Peyer's patch (tissue), 4 donors: ENCODE measurements around the gene DMD. TPM values are rescaled to one million over a fixed set of nuclear protein-coding genes. Genes with fewer than 3 reads are reported as not detected.
"Not testable (repeated sequence)": the region's sequence is repeated elsewhere in the genome, so short reads cannot be mapped to it uniquely, and the experiment has no call there.

ENCODE experiments used
- DNase-seq, 3 donors: peaks; one replicate each; pipeline ENCODE4 v3.0.0-alpha.2; 2017 to 2019
- H3K27ac ChIP-seq, 4 donors: fragments of 200-600 bp; sonication (generic); one replicate each; pipeline ENCODE4 v1.5.1; 2016 to 2019
- H3K27me3 ChIP-seq, 2 donors: fragments of 200-600 bp; sonication (generic); one replicate each; pipeline ENCODE4 v1.5.1; 2019
- H3K36me3 ChIP-seq, 3 donors: fragments of 200-600 bp; sonication (generic); one replicate each; pipeline ENCODE4 v1.5.1; 2016 to 2019
- H3K4me1 ChIP-seq, 4 donors: fragments of 200-600 bp; sonication (generic); one replicate each; pipeline ENCODE4 v1.5.1; 2016 to 2019
- H3K4me3 ChIP-seq, 4 donors: fragments of 200-600 bp; sonication (generic); 1 replicate in 3 of 4; 2 replicates in 1 of 4; pipeline ENCODE4 v1.5.1; 2016 to 2019; ENCODE audit warnings: mild to moderate bottlenecking in 1 of 4
- H3K9me3 ChIP-seq, 4 donors: fragments of 200-600 bp; sonication (generic); one replicate each; pipeline ENCODE4 v1.5.1; 2016 to 2019; ENCODE audit warnings: mild to moderate bottlenecking in 1 of 4
- POLR2A ChIP-seq, 2 donors: fragments of 450-650 bp; IDR thresholded peaks; one replicate each; pipeline ENCODE4 v1.5.1; 2017; ENCODE audit warnings: antibody characterized with exemption in 2 of 2, mild to moderate bottlenecking in 2 of 2, moderate library complexity in 2 of 2
- total RNA-seq, 4 donors: library from RNA; depleted of rRNA; stranded (reverse); fragments of >200 nt; gene quantifications; one replicate each; pipeline ENCODE4 v1.1.0, GENCODE V29; 2016
- TF ChIP-seq, protein P1 (sequence below), 6 experiments: fragments of 450-650 bp in 4 of 6; fragments of 200-600 bp in 2 of 6; sonication (generic) in 1 of 6; IDR thresholded peaks; one replicate each; pipeline ENCODE4 v1.5.1; 2017 to 2019; ENCODE audit warnings: antibody characterized with exemption in 6 of 6, mild to moderate bottlenecking in 3 of 6, moderate library complexity in 1 of 6

Gene DMD
- total RNA-seq, 4 donors from 2014 or later: 15.8 to 109 (median 19.1) TPM

DNA sequence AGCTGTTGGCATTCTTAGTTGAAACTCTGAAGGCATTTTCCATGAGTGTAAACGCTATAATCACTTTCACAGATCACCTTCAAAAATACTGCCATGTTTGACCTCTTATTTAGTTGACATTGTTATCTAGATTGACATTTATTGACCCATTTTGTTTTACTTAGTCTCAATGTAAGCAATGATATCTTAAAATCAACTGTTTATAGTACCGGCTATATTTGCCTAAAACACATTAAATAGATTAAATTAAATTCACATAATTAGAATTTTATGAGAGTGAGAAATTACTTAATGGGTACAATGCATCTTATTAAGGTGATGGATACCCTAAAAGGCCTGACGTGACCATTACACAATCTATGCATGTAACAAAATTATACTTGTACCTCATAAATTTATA is 1621.8 kb downstream of the DMD start:
- Histone ChIP-seq H3K4me3 (no peak overlapping the region), H3K9me3 (no peaks in the 10 kb centered on the region), H3K36me3 (no peaks in the 10 kb centered on the region), H3K27ac (no peak overlapping the region), H3K4me1 (no peaks in the 10 kb centered on the region), H3K27me3 (no peaks in the 10 kb centered on the region)
- TF ChIP-seq, protein P1, sequence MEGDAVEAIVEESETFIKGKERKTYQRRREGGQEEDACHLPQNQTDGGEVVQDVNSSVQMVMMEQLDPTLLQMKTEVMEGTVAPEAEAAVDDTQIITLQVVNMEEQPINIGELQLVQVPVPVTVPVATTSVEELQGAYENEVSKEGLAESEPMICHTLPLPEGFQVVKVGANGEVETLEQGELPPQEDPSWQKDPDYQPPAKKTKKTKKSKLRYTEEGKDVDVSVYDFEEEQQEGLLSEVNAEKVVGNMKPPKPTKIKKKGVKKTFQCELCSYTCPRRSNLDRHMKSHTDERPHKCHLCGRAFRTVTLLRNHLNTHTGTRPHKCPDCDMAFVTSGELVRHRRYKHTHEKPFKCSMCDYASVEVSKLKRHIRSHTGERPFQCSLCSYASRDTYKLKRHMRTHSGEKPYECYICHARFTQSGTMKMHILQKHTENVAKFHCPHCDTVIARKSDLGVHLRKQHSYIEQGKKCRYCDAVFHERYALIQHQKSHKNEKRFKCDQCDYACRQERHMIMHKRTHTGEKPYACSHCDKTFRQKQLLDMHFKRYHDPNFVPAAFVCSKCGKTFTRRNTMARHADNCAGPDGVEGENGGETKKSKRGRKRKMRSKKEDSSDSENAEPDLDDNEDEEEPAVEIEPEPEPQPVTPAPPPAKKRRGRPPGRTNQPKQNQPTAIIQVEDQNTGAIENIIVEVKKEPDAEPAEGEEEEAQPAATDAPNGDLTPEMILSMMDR (IDR thresholded peaks at IDR 0.05): no peak
- no peak for TF ChIP-seq POLR2A (IDR thresholded peaks at IDR 0.05)
- no peak for DNase-seq

DNA sequence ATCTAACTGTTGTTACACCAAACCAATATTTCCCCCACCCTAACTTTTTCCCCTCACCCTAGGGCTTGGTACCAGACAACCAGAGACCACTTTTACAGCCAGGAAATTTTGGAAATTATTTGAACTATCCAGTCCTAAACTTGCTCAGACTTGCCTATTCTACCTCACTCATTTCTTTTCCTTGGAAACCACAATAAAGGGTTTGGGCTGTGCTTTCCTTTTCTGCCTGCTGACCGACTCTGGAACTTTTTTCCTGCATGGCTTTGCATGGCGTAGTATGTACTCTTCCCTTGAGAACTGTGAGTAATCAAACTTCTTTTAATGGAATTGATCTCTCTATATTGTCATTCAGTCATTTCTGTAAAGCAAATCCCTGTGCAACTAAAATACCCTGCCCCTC is 1623.0 kb downstream of the DMD start:
- H3K36me3 ChIP-seq: no peaks in the 10 kb centered on the region
- no peak overlapping the region for H3K27ac ChIP-seq
- no peak overlapping the region for H3K4me3 ChIP-seq
- H3K4me1 ChIP-seq: no peaks in the 10 kb centered on the region
- H3K9me3 ChIP-seq: no peaks in the 10 kb centered on the region
- H3K27me3 ChIP-seq: no peaks in the 10 kb centered on the region
- TF ChIP-seq POLR2A (IDR thresholded peaks at IDR 0.05): no peak
- TF ChIP-seq, protein P1 (IDR thresholded peaks at IDR 0.05): no peak
- no peak for DNase-seq

DNA sequence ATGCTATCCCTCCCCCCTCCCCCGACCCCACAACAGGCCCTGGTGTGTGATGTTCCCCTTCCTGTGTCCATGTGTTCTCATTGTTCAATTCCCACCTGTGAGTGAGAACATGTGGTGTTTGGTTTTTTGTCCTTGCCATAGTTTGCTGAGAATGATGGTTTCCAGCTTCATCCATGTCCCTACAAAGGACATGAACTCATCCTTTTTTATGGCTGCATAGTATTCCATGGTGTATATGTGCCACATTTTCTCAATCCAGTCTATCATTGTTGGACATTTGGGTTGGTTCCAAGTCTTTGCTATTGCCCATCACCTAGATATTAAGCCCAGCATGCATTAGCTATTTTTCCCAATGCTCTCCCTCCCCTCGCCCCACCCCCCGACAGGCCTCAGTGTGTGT is 1627.5 kb downstream of the DMD start:
- not testable (repeated sequence) for H3K4me3 ChIP-seq, H3K9me3 ChIP-seq, H3K27me3 ChIP-seq, H3K36me3 ChIP-seq, DNase-seq, H3K4me1 ChIP-seq, H3K27ac ChIP-seq

DNA sequence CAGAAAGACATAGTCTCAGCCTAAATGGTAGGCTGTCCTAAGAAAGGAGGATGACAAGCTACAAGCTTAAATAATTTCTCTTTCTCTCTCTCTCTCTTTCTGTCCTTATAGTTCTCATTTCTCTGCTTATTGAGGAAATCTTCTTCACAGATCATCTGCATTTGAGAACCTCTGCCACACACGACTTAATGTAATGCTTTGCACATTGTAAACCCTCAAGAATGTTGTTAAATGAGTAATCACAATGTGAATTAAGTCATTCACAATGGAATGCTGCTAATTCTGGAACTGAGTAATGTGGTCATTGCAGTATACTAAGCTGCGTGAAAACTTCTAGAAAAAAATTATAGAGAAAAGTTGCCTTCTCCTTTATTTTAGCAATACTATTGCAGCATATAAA is 1630.6 kb downstream of the DMD start:
- DNase-seq: no peak
- Histone ChIP-seq H3K4me1 (no peaks in the 10 kb centered on the region), H3K27ac (no peak overlapping the region), H3K36me3 (no peaks in the 10 kb centered on the region), H3K27me3 (no peaks in the 10 kb centered on the region), H3K9me3 (no peaks in the 10 kb centered on the region), H3K4me3 (no peak overlapping the region)
- no peak for TF ChIP-seq POLR2A (IDR thresholded peaks at IDR 0.05)

DNA sequence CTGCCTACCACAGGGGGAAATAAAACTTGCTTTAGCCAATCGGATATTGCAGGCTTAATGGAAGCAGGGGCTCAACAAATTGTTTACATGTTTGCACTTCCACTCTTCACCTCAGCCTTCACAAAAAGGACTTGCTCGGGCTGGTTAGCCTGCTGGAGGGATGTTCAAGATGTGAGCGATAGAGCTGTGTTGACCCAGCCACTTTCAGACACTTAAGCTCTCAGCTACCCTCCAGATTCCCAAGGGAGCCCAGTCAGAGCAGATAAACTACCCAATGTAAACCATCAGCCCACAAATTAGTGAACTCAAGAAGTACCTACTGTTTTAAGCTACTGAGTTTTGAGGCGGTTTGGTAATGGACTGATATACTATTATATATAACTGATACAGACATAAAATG is 1631.1 kb downstream of the DMD start:
- H3K4me3 ChIP-seq: no peak overlapping the region

DNA sequence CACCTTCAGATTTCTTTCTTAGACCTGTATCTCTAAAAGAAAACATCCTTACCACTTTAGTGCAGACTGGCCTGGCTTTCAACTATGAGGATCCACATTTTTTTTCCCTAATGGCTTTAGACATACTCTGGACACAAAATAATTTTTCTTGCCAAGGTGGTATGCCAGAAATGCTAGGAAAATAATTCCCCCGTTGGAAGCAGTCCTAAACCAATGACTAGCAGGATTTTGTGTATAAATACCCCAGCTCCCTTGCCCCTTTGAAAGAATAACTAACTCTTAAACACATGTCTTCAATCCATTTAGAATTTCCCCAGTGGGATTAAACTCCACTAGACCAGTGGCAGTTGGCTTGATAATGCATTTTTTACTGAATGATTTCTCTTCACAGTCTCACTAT is 1639.0 kb downstream of the DMD start:
- H3K4me3 ChIP-seq: no peak overlapping the region
- H3K4me1 ChIP-seq: no peaks in the 10 kb centered on the region
- H3K27ac ChIP-seq: no peak overlapping the region
- DNase-seq: no peak
- no peak for TF ChIP-seq POLR2A (IDR thresholded peaks at IDR 0.05)
- TF ChIP-seq, protein P1 (IDR thresholded peaks at IDR 0.05): no peak
- H3K36me3 ChIP-seq: no peaks in the 10 kb centered on the region
- H3K27me3 ChIP-seq: no peaks in the 10 kb centered on the region
- H3K9me3 ChIP-seq: no peaks in the 10 kb centered on the region

More for the DNA sequence above, 1631.1 kb downstream of the DMD start:
- H3K36me3 ChIP-seq: no peaks in the 10 kb centered on the region
- H3K4me1 ChIP-seq: no peaks in the 10 kb centered on the region
- no peaks in the 10 kb centered on the region for H3K9me3 ChIP-seq
- TF ChIP-seq POLR2A (IDR thresholded peaks at IDR 0.05): no peak
- TF ChIP-seq, protein P1 (IDR thresholded peaks at IDR 0.05): no peak
- no peaks in the 10 kb centered on the region for H3K27me3 ChIP-seq
- no peak for DNase-seq
- H3K27ac ChIP-seq: no peak overlapping the region

DNA sequence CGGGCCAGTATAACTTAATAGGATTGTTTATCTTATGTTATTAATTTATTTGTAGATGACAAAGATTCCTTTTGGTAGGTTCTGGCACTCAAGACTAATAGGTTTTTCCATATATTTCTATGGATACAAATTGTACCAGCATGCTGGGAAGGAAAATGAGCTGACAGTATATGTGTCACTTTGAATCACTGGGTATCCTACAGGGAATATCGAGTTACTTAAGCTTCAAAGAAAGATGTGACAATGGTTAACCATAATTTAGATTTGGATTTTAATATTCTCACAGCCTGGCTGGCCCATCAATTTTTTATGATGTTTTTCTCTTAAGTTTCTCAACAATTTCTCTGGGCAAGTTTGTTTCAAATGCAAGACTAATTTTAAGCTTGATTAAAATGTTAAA is 1640.7 kb downstream of the DMD start:
- H3K4me1 ChIP-seq: no peaks in the 10 kb centered on the region
- no peaks in the 10 kb centered on the region for H3K36me3 ChIP-seq
- no peaks in the 10 kb centered on the region for H3K9me3 ChIP-seq
- H3K27ac ChIP-seq: no peak overlapping the region
- H3K4me3 ChIP-seq: no peak overlapping the region
- DNase-seq: no peak
- H3K27me3 ChIP-seq: no peaks in the 10 kb centered on the region
- TF ChIP-seq POLR2A (IDR thresholded peaks at IDR 0.05): no peak
- TF ChIP-seq, protein P1 (IDR thresholded peaks at IDR 0.05): no peak
